Measurements from ENCODE around the gene NEAT1. TPM values are rescaled to one million over a fixed set of nuclear protein-coding genes. Genes with fewer than 3 reads are reported as not detected.

Gene NEAT1
- total and polyA plus RNA-seq, 2 experiments from 2014 or later = 50.7 to 74.3 TPM

- H3K9me3 ChIP-seq (ENCODE audit: low read depth) = no peaks in the 10 kb centered on the region
- no peak overlapping the region for H2AFZ ChIP-seq
- no peak overlapping the region for H3K4me2 ChIP-seq (ENCODE audit: unreplicated experiment)
- 93 to 95% methylated on average over 10 of the region's 10 CpGs for WGBS, 2 experiments (ENCODE audit: low coverage in 1 of 2, low lambda C conversion rate in 2 of 2, missing lambda C conversion rate in 2 of 2)
- no peak overlapping the region for H3K27ac ChIP-seq
- H3K9ac ChIP-seq = no peak overlapping the region
- no peak overlapping the region for H3K4me3 ChIP-seq
- no peaks in the 10 kb centered on the region for H3K4me1 ChIP-seq (ENCODE audit: insufficient read depth)
- H3K36me3 ChIP-seq (ENCODE audit: low read depth) = peaks cover 19% of the 10 kb centered on the region; the same call in 1 of the 2 replicates
- peaks cover 9% of the 10 kb centered on the region; the same call in 1 of the 2 replicates for H3F3A ChIP-seq (ENCODE audit: insufficient read depth)
- H3K9me2 ChIP-seq (ENCODE audit: insufficient read depth) = no peaks in the 10 kb centered on the region
- no peak for DNase-seq
- peaks cover 53% of the 10 kb centered on the region for H3K79me2 ChIP-seq (ENCODE audit: insufficient read depth)
- H3K27me3 ChIP-seq (replicated peaks; ENCODE audit: insufficient read depth) = no peaks in the 10 kb centered on the region
- in situ Hi-C loops (cut with MboI) = no loop called here
- TF ChIP-seq EZH2phosphoT487 (IDR thresholded peaks at IDR 0.05; ENCODE audit: insufficient read depth, low read depth) (no peak), EZH2 (IDR thresholded peaks at IDR 0.05; ENCODE audit: insufficient read depth, poor library complexity, severe bottlenecking) (no peak)
- H4K20me1 ChIP-seq (ENCODE audit: insufficient read depth) = no peaks in the 10 kb centered on the region
Observed at GRCh38 chr11:65399845-65400244, 22.8 kb upstream of the NEAT1 start.

- Histone ChIP-seq H3K4me3 (no peak overlapping the region), H3F3A (ENCODE audit: insufficient read depth) (peaks cover 9% of the 10 kb centered on the region; the same call in 1 of the 2 replicates), H3K9ac (no peak overlapping the region), H3K9me3 (ENCODE audit: low read depth) (no peaks in the 10 kb centered on the region), H3K9me2 (ENCODE audit: insufficient read depth) (no peaks in the 10 kb centered on the region), H2AFZ (no peak overlapping the region), H3K79me2 (ENCODE audit: insufficient read depth) (peaks cover 53% of the 10 kb centered on the region), H3K4me1 (ENCODE audit: insufficient read depth) (no peaks in the 10 kb centered on the region), H3K4me2 (ENCODE audit: unreplicated experiment) (no peak overlapping the region), H3K36me3 (ENCODE audit: low read depth) (peaks cover 24% of the 10 kb centered on the region; the same call in 1 of the 2 replicates), H3K27ac (no peak overlapping the region), H3K27me3 (replicated peaks; ENCODE audit: insufficient read depth) (no peaks in the 10 kb centered on the region), H4K20me1 (ENCODE audit: insufficient read depth) (no peaks in the 10 kb centered on the region)
- TF ChIP-seq EZH2phosphoT487 (IDR thresholded peaks at IDR 0.05; ENCODE audit: insufficient read depth, low read depth) = no peak
- TF ChIP-seq EZH2 (IDR thresholded peaks at IDR 0.05; ENCODE audit: insufficient read depth, poor library complexity, severe bottlenecking) = no peak
- in situ Hi-C loops (cut with MboI) = no loop called here
- DNase-seq = no peak
- WGBS, 2 experiments (ENCODE audit: low coverage in 1 of 2, low lambda C conversion rate in 2 of 2, missing lambda C conversion rate in 2 of 2) = 79 to 83% methylated on average over 17 of the region's 17 CpGs
Observed at GRCh38 chr11:65400307-65401072, 22.1 kb upstream of the NEAT1 start.

DNA sequence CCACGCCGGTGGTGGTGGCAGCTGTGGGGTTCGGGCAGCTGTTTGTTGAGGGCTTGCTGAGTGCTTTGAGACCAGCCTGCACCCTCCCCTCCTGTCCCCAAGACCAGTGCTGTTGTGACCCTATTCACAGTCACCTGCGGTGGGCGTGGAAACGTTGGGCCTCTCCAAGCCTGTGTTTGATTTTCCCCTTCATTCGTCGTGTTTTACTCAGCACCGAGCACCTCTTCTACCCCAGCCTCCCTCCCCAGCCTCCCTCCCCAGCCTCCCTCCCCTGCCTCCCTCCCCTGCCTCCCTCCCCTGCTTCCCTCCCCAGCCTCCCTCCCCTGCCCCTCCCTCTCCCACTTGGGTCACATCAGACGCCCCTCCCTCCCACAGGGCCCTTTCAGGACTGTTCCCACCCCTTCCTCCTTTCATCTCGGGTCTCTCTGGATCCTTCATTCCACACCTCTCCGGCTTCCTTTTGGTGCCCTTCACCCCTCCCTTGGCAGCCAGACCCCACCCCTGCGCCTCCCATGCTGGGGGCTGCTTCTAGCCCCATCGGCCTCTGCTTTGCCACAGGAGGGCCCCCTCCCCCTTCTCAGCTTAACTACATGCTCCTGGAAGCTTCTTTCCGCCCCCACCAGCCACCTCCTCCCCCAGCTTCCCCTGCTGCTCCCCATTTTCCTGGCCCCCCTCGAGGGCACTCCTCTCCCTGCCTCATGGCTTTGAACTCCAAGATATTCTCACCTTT, 21.4 kb upstream of the NEAT1 start:
- 85 to 87% methylated on average over 7 to 16 of the region's 16 CpGs for WGBS, 2 experiments (ENCODE audit: low coverage in 1 of 2, low lambda C conversion rate in 2 of 2, missing lambda C conversion rate in 2 of 2)
- peaks cover 24% of the 10 kb centered on the region; the same call in 1 of the 2 replicates for H3K36me3 ChIP-seq (ENCODE audit: low read depth)

GRCh38 chr11:65401803-65402248, 20.8 kb upstream of the NEAT1 start:
- Histone ChIP-seq H4K20me1 (ENCODE audit: insufficient read depth) (no peaks in the 10 kb centered on the region), H3K27me3 (replicated peaks; ENCODE audit: insufficient read depth) (no peaks in the 10 kb centered on the region), H3K4me1 (ENCODE audit: insufficient read depth) (no peaks in the 10 kb centered on the region), H3K27ac (no peak overlapping the region), H3K4me2 (ENCODE audit: unreplicated experiment) (no peak overlapping the region), H3K4me3 (no peak overlapping the region), H3K79me2 (ENCODE audit: insufficient read depth) (peaks cover 45% of the 10 kb centered on the region), H3K9me2 (ENCODE audit: insufficient read depth) (no peaks in the 10 kb centered on the region), H2AFZ (no peak overlapping the region), H3F3A (ENCODE audit: insufficient read depth) (peaks cover 9% of the 10 kb centered on the region; the same call in 1 of the 2 replicates), H3K36me3 (ENCODE audit: low read depth) (peaks cover 24% of the 10 kb centered on the region; the same call in 1 of the 2 replicates), H3K9ac (no peak overlapping the region), H3K9me3 (ENCODE audit: low read depth) (no peaks in the 10 kb centered on the region)
- WGBS, 2 experiments (ENCODE audit: low coverage in 1 of 2, low lambda C conversion rate in 2 of 2, missing lambda C conversion rate in 2 of 2) = 92 to 93% methylated on average over 10 of the region's 10 CpGs
- TF ChIP-seq EZH2 (IDR thresholded peaks at IDR 0.05; ENCODE audit: insufficient read depth, poor library complexity, severe bottlenecking) (no peak), EZH2phosphoT487 (IDR thresholded peaks at IDR 0.05; ENCODE audit: insufficient read depth, low read depth) (no peak)
- no peak for DNase-seq
- in situ Hi-C loops (cut with MboI) = no loop called here

More for the DNA sequence above, 21.4 kb upstream of the NEAT1 start:
- TF ChIP-seq EZH2 (IDR thresholded peaks at IDR 0.05; ENCODE audit: insufficient read depth, poor library complexity, severe bottlenecking) = no peak
- no peak for TF ChIP-seq EZH2phosphoT487 (IDR thresholded peaks at IDR 0.05; ENCODE audit: insufficient read depth, low read depth)
- peaks cover 9% of the 10 kb centered on the region; the same call in 1 of the 2 replicates for H3F3A ChIP-seq (ENCODE audit: insufficient read depth)
- H3K9me2 ChIP-seq (ENCODE audit: insufficient read depth) = no peaks in the 10 kb centered on the region
- H3K27ac ChIP-seq = no peak overlapping the region
- in situ Hi-C loops (cut with MboI) = no loop called here
- no peaks in the 10 kb centered on the region for H3K4me1 ChIP-seq (ENCODE audit: insufficient read depth)
- no peak overlapping the region for H3K4me2 ChIP-seq (ENCODE audit: unreplicated experiment)
- no peaks in the 10 kb centered on the region for H4K20me1 ChIP-seq (ENCODE audit: insufficient read depth)
- no peak overlapping the region for H2AFZ ChIP-seq
- peaks cover 49% of the 10 kb centered on the region for H3K79me2 ChIP-seq (ENCODE audit: insufficient read depth)
- H3K9ac ChIP-seq = no peak overlapping the region
- H3K27me3 ChIP-seq (replicated peaks; ENCODE audit: insufficient read depth) = no peaks in the 10 kb centered on the region
- H3K4me3 ChIP-seq = no peak overlapping the region
- no peak for DNase-seq
- no peaks in the 10 kb centered on the region for H3K9me3 ChIP-seq (ENCODE audit: low read depth)
